K562 (cell line): Measurements from ENCODE around the gene OOSP2.

Source experiments
- BHLHE40 ChIP-seq: IDR thresholded peaks from 2 replicates; pipeline ENCODE4 v1.6.1; 2011; ENCODE audit warnings: low read length, improper control_type of control experiment
- CAMTA2 ChIP-seq: fragments of 250-450 bp; sonication (Bioruptor Pico); conservative IDR thresholded peaks from 2 replicates; pipeline ENCODE4 v1.5.1; 2022
- CEBPB ChIP-seq: fragments of 450-650 bp; IDR thresholded peaks from 2 replicates; pipeline ENCODE4 v1.6.1; 2016; ENCODE audit warnings: missing genetic modification characterization, missing compliant biosample characterization
- CTCF ChIP-seq, 3 experiments: IDR thresholded peaks in 2 of 3; conservative IDR thresholded peaks in 1 of 3; 2 replicates each; pipeline ENCODE4 v1.5.1; 2011 to 2012; ENCODE audit warnings: low read length in 3 of 3, mild to moderate bottlenecking in 3 of 3, control low read depth in 2 of 3, improper control_type of control experiment in 1 of 3, inconsistent platforms in 1 of 3, low read depth in 1 of 3, mixed read lengths in 1 of 3, moderate library complexity in 1 of 3; ENCODE audit not compliant: insufficient read depth in 2 of 3
- ESRRA ChIP-seq: fragments of 450-650 bp; IDR thresholded peaks from 2 replicates; pipeline ENCODE4 v1.6.1; 2014; ENCODE audit warnings: low read depth, mild to moderate bottlenecking, moderate library complexity, borderline replicate concordance
- GABPB1 ChIP-seq: sonication (generic); formaldehyde crosslinking; IDR thresholded peaks from 2 replicates; pipeline ENCODE4 v1.8.0; 2022; ENCODE audit warnings: mild to moderate bottlenecking, missing genetic modification reagents
- MTA3 ChIP-seq: fragments of 450-650 bp; formaldehyde crosslinking; IDR thresholded peaks from 2 replicates; pipeline ENCODE4 v1.6.1; 2017; ENCODE audit warnings: mild to moderate bottlenecking, borderline replicate concordance
- NFYB ChIP-seq: IDR thresholded peaks from 2 replicates; pipeline ENCODE4 v1.6.1; 2011; ENCODE audit warnings: mild to moderate bottlenecking, moderate library complexity; ENCODE audit not compliant: insufficient read length; ENCODE audit errors: extremely low read depth
- NR3C1 ChIP-seq: sonication (generic); formaldehyde crosslinking; IDR thresholded peaks from 2 replicates; pipeline ENCODE4 v1.8.1; 2022; ENCODE audit warnings: missing genetic modification reagents
- NR4A1 ChIP-seq, 2 experiments: fragments of 250-450 bp in 1 of 2; fragments of 450-650 bp in 1 of 2; sonication (Bioruptor Pico) in 1 of 2; IDR thresholded peaks; 2 replicates each; pipeline versions ENCODE4 v1.4.0 to v1.6.1; 2016 to 2020; ENCODE audit warnings: mild to moderate bottlenecking in 2 of 2, missing compliant biosample characterization in 1 of 2, missing genetic modification characterization in 1 of 2, moderate library complexity in 1 of 2
- SP2 ChIP-seq: IDR thresholded peaks from 2 replicates; pipeline ENCODE4 v1.6.1; 2011; ENCODE audit warnings: mild to moderate bottlenecking, low read depth, low read length, moderate library complexity; ENCODE audit not compliant: poor library complexity, severe bottlenecking; ENCODE audit errors: extremely low read depth
- ZNF274 ChIP-seq: IDR thresholded peaks from 2 replicates; pipeline ENCODE4 v1.6.1; 2011; ENCODE audit warnings: low read depth, mild to moderate bottlenecking, low read length, moderate library complexity, borderline replicate concordance
- ZNF830 ChIP-seq: fragments of 250-450 bp; sonication (Bioruptor Pico); IDR thresholded peaks from 2 replicates; pipeline ENCODE4 v1.5.0; 2021; ENCODE audit warnings: mild to moderate bottlenecking
- TF ChIP-seq, protein P1 (sequence below), 2 experiments: fragments of 450-650 bp in 1 of 2; sonication (generic) in 1 of 2; formaldehyde crosslinking; conservative IDR thresholded peaks; 2 replicates each; pipeline versions ENCODE4 v1.4.0 to v1.8.1; 2020 to 2022; ENCODE audit warnings: mild to moderate bottlenecking in 1 of 2, missing genetic modification reagents in 1 of 2

DNA sequence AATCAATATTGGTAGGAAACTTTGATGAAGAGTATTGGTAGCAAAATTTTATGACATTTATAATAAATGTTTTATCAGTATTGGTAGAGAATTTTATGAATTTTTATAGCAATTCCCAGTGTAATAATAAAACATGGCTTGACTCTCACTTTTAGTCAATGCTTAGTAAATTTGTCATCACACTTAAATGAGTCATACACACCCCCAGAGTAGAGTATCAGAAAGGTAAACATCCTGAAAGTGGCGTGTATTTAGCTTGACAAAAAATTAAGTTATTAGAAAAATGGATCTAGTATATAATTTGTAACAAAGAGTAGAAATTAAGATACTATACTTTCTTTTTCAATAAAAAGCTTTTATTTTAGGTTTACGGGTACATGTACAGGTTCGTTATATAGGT is 18.8 kb downstream of the OOSP2 start:
- no peak for TF ChIP-seq NR4A1 (CRISPR knock-in tag; IDR thresholded peaks at IDR 0.05)
- TF ChIP-seq NR4A1 (tag; IDR thresholded peaks at IDR 0.05), result no peak
- no peak for TF ChIP-seq NR3C1 (CRISPR knock-in tag)
- no peak for TF ChIP-seq MTA3
- TF ChIP-seq CTCF (IDR thresholded peaks at IDR 0.05 in 2 of 3, conservative IDR thresholded peaks at IDR 0.05 in 1 of 3; ENCODE audit: insufficient read depth in 2 of 3, low read depth in 1 of 3, low read length in 3 of 3), result no peak
- no peak for TF ChIP-seq CAMTA2 (CRISPR knock-in tag)
- TF ChIP-seq NFYB, result no peak
- TF ChIP-seq GABPB1 (CRISPR knock-in tag), result no peak
- TF ChIP-seq ZNF830, result no peak
- no peak for TF ChIP-seq CEBPB (tag)
- no peak for TF ChIP-seq ESRRA
- no peak for TF ChIP-seq SP2
- TF ChIP-seq, protein P1, sequence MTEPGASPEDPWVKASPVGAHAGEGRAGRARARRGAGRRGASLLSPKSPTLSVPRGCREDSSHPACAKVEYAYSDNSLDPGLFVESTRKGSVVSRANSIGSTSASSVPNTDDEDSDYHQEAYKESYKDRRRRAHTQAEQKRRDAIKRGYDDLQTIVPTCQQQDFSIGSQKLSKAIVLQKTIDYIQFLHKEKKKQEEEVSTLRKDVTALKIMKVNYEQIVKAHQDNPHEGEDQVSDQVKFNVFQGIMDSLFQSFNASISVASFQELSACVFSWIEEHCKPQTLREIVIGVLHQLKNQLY (CRISPR knock-in tag; conservative IDR thresholded peaks at IDR 0.05), result no peak
- TF ChIP-seq ZNF274, result no peak
- no peak for TF ChIP-seq BHLHE40
